Thoracic aorta (tissue), 2 donors: ENCODE results near the gene SNCB. TPM values are rescaled to one million over a fixed set of nuclear protein-coding genes. Genes with fewer than 3 reads are reported as not detected.

Experiments used
- ATAC-seq: fragments of 150-250 bp; one replicate; pipeline ENCODE4 v1.8.0; 2017; ENCODE audit warnings: low read depth; ENCODE audit not compliant: insufficient number of reproducible peaks, low FRiP score
- DNase-seq: peaks from one replicate; pipeline ENCODE4 v3.0.0-alpha.2; 2020; ENCODE audit warnings: low spot score
- H3K27ac ChIP-seq, 2 donors: fragments of 200-600 bp; sonication (generic); 1 replicate in 1 of 2; 2 replicates in 1 of 2; pipeline ENCODE4 v1.5.1; 2016; ENCODE audit warnings: mild to moderate bottlenecking in 2 of 2, moderate library complexity in 2 of 2
- H3K27me3 ChIP-seq: fragments of 200-600 bp; sonication (generic); replicated peaks from 2 replicates; pipeline ENCODE4 v1.6.0; 2016; ENCODE audit warnings: mild to moderate bottlenecking; ENCODE audit not compliant: insufficient read depth
- H3K36me3 ChIP-seq: fragments of 200-600 bp; sonication (generic); one replicate; pipeline ENCODE4 v1.5.1; 2016
- H3K4me1 ChIP-seq, 2 donors: fragments of 200-600 bp; sonication (generic); 1 replicate in 1 of 2; 2 replicates in 1 of 2; pipeline versions ENCODE4 v1.5.1 to v1.6.0; 2016; ENCODE audit warnings: low read depth in 2 of 2, mild to moderate bottlenecking in 1 of 2; ENCODE audit not compliant: control insufficient read depth in 1 of 2
- H3K4me3 ChIP-seq: fragments of 200-600 bp; sonication (generic); 2 replicates; pipeline ENCODE4 v1.5.1; 2016; ENCODE audit warnings: mild to moderate bottlenecking
- H3K9me3 ChIP-seq: fragments of 200-600 bp; sonication (generic); 2 replicates; pipeline ENCODE4 v1.5.1; 2016
- CTCF ChIP-seq: fragments of 200-600 bp; sonication (generic); IDR thresholded peaks from one replicate; pipeline ENCODE4 v1.5.1; 2019; ENCODE audit warnings: antibody characterized with exemption
- total RNA-seq, 2 donors: library from RNA; depleted of rRNA; stranded (reverse); fragments of >200 nt; gene quantifications; one replicate each; pipeline versions ENCODE4 v1.1.0 to v1.2.3, GENCODE V29; 2016

The SNCB gene
- total RNA-seq, 2 donors from 2014 or later = not detected

GRCh38 chr5:176638437-176638836, 8.1 kb upstream of the SNCB start:
- Histone ChIP-seq H3K36me3 (no peaks in the 10 kb centered on the region), H3K4me3 (no peak overlapping the region), H3K4me1 (no peaks in the 10 kb centered on the region), H3K9me3 (no peaks in the 10 kb centered on the region), H3K27me3 (no peaks in the 10 kb centered on the region), H3K27ac (no peak overlapping the region)
- DNase-seq = no peak
- no peak for ATAC-seq
- TF ChIP-seq CTCF = no peak

- Histone ChIP-seq H3K36me3 (no peaks in the 10 kb centered on the region), H3K27me3 (no peaks in the 10 kb centered on the region), H3K4me3 (no peak overlapping the region), H3K9me3 (no peaks in the 10 kb centered on the region), H3K27ac (no peak overlapping the region), H3K4me1 (no peaks in the 10 kb centered on the region)
- no peak for TF ChIP-seq CTCF
- ATAC-seq (no peak), DNase-seq (no peak)
Measured at GRCh38 chr5:176637556-176637955, 7.2 kb upstream of the SNCB start.

GRCh38 chr5:176636426-176636825, 6.1 kb upstream of the SNCB start:
- TF ChIP-seq CTCF = no peak

GRCh38 chr5:176633598-176633997, 3.3 kb upstream of the SNCB start:
- no peak for ATAC-seq
- Histone ChIP-seq H3K9me3 (no peaks in the 10 kb centered on the region), H3K4me3 (no peak overlapping the region), H3K27me3 (peaks cover 16% of the 10 kb centered on the region), H3K36me3 (no peaks in the 10 kb centered on the region), H3K4me1 (peaks cover 13 to 17% of the 10 kb centered on the region in 2 donors), H3K27ac (no peak overlapping the region)
- DNase-seq = no peak
- no peak for TF ChIP-seq CTCF

More at GRCh38 chr5:176636426-176636825, 6.1 kb upstream of the SNCB start:
- Histone ChIP-seq H3K9me3 (no peaks in the 10 kb centered on the region), H3K4me3 (no peak overlapping the region), H3K27me3 (peaks cover 4% of the 10 kb centered on the region), H3K4me1 (no peaks in the 10 kb centered on the region), H3K36me3 (no peaks in the 10 kb centered on the region), H3K27ac (no peak overlapping the region)
- ATAC-seq (no peak), DNase-seq (no peak)

- DNase-seq (no peak), ATAC-seq (no peak)
- no peak for TF ChIP-seq CTCF
- no peaks in the 10 kb centered on the region for H3K9me3 ChIP-seq
- peaks cover 16% of the 10 kb centered on the region for H3K27me3 ChIP-seq
- peaks cover 13 to 17% of the 10 kb centered on the region in 2 donors for H3K4me1 ChIP-seq
- no peak overlapping the region for H3K4me3 ChIP-seq
- no peaks in the 10 kb centered on the region for H3K36me3 ChIP-seq
- no peak overlapping the region for H3K27ac ChIP-seq
Measured at GRCh38 chr5:176632745-176633144, 2.4 kb upstream of the SNCB start.
